ENCODE results near the gene TMPRSS11B.
"Not testable (repeated sequence)": the region's sequence is repeated elsewhere in the genome, so short reads cannot be mapped to it uniquely, and the experiment has no call there.

TMPRSS11B gene, protein sequence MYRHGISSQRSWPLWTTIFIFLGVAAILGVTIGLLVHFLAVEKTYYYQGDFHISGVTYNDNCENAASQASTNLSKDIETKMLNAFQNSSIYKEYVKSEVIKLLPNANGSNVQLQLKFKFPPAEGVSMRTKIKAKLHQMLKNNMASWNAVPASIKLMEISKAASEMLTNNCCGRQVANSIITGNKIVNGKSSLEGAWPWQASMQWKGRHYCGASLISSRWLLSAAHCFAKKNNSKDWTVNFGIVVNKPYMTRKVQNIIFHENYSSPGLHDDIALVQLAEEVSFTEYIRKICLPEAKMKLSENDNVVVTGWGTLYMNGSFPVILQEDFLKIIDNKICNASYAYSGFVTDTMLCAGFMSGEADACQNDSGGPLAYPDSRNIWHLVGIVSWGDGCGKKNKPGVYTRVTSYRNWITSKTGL

DNA sequence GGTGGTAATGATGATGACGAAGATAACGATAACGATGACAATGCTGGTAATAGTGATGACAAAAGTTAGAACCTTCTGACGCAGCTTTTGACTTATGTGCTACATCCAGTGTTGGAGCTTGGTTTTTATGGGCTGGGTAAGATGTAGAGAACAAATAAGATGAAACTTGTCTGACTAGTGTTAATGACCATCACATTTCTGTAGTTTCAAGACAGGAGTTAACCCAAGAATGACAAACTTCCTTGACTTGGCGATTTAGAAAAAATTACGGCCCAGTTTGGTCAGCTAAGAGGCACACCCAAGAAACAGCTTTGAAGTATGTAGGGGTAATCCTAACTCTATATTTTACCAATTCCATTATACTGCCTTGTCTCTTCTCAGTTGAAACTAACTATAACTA is at the start of gene TMPRSS11B:
Gene TMPRSS11B (minus strand): TSS at position 101 of the 400 bp plus-strand sequence. CDS start 136 bp downstream, outside the sequence.
- DNase-seq, result no peak

DNA sequence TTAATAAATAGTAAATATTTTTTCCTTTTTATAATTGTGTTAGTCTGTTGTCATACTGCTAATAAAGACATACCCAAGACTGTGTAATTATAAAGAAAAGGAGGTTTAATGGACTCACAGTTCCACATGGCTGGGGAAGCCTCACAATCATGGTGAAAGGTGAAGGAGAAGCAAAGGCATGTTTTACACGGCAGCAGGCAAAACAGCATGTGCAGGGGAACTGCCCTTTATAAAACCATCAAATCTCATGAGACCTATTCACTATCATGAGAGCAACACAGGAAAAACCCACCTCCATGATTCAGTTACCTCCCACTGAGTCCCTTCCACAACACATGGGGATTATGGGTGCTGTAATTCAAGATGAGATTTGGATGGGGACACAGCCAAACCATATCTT is 45.8 kb upstream of the TMPRSS11B start:
- no peak for DNase-seq

DNA sequence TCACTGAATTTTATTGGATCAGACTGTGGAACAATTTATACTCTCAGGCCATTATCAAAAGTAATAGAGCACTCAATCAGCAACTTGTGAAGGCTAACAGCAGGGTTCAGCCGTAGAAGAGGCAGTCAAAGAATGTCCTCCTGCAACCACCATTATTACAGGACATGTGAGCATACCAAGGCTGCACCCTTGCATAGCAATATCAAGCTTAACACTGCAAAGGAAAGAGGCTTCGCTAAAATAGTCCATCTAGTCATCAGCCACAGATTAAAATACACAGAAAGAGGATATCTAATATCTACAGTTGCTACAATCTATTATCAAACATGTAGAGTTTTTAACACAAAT is 42.9 kb upstream of the TMPRSS11B start:
- no peak for DNase-seq

DNA sequence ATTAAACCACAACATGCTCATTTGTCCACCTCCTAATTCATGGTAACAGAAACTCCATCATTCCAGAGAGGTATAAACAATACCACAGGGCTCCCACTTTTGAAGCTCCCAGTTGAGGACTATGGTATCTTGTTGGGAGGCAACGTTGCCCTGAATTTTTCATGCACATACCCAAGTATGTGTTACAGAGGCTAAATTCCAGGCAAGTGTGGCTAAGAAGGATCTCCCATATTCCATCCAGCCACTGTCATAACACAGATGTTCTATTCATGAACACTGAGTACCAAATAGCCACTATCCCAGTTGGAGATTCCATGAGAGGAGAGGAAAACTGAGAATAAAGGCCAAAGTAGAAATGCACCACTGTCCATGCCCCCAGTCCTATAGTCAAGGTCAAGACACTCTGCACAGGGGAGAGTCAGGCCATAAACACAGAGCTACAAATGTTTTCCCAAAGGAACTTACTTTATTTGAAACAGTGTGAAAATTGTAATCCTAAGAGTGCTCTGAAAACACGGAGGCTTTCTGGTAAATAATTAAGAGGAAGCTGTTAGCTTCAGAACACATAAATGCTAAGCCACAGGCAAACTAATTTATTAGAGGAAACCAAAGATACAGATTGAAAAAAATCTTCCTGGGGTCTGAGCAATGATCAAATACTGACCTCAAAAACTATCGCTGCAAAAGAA is 42.4 kb upstream of the TMPRSS11B start:
- DNase-seq, result no peak

DNA sequence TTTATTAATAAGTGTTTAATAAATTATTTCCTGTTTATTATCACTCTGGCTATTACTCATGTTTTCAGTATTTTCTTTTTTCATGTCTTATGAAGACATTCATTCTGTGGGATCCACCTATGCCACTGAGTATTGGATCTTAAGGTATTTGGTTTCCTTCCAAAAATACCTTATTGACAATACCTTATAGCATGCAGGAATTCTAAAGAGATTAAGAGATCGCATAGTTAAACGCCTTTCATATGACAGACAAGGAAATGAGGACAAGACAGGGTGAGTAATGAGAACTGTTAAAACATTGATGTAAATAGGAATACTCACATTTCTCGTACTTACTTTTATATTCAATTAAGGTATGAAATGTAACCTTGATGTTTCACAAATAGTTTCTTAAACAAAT is 38.2 kb upstream of the TMPRSS11B start:
- no peak for DNase-seq

DNA sequence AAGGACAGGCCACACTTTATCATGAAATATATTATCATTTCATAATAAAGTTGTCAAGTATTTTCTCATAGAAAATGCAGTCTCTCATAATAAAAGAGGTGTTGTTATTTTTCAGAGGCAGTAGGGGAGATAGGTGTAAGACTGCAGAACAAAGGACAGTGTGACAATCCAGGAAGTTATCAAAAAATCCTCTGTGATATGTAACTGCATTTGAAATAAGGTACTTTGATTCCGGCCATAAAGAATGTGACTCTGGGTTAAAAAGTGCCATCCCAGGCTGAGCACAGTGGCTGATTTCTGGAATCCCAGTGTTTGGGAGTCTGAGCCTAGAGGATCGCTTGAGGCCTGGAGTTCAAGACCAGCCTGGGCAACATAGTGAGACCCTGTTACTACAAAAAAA is 37.6 kb upstream of the TMPRSS11B start:
- no peak for DNase-seq

DNA sequence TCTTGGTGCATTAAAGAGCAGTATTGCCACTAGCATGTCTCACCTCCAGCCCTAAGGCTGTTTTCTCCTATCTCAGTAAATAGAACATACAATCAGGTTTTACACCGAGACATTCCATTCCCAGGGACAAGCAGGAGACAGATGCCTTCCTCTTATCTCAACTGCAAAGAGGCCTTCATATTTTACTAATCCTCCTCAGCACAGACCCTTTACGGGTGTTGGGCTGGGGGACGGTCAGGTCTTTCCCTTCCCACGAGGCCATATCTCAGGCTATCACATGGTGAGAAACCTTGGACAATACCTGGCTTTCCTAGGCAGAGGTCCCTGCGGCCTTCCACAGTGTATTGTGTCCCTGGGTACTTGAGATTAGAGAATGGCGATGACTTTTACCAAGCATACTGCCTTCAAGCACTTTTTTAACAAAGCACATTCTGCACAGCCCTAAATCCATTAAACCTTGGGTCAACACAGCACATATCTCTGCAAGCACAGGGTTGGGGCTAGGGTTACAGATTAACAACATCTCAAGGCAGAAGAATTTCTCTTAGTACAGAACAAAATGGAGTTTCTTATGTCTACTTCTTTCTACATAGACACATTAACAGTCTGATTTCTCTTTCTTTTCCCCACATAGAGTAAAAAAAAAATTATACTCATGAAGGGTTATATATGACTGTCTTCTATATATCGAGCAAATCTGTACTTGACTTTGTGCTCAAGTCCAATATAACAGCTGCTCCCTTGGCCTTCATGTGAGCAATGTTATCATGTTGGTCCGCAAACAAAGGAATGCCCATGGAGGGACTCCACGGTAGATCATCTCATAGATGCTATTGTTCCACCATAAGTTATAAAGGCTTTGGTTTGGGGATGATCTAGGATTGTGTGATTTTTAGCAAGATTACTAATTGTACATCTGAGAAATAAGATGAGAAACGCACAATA is 36.6 kb upstream of the TMPRSS11B start:
- DNase-seq, result not testable (repeated sequence)

DNA sequence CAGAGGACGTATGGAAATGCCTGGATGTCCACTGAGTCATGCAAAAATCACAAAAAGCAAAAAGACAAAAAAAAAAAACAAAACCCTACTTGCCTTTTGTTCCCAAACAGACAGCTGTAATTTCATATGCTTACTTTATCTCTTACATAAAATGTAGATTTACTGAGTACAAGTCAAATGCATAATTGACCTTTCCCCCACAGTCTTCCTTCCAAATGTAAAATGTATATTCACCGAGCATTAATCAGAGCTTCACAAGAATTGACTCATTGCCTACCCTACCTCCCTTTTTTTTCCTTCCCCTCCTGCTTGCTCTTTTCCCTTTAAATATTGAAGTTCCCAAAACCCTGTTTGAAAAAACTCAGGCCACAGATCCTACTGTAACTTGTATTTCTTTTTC is 32.5 kb upstream of the TMPRSS11B start:
- DNase-seq, result no peak

DNA sequence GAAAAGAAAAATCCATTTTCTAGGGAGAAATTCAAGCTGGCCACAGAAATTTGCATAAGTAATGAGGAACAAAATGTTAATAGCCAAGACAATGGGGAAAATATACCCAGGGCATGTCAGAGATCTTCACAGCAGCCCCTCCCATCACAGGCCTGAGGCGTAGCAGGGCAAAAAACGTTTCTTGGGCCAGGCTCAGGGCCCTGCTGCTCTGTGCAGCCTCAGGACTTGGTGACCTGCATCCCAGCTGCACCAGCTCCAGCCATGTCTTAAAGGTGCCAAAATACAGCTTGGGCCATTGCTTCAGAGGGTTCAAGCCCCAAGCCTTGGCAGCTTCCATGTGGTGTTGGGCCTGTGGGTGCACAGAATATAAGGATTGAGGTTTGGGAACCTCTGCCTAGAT is 32.1 kb upstream of the TMPRSS11B start:
- DNase-seq, result no peak

DNA sequence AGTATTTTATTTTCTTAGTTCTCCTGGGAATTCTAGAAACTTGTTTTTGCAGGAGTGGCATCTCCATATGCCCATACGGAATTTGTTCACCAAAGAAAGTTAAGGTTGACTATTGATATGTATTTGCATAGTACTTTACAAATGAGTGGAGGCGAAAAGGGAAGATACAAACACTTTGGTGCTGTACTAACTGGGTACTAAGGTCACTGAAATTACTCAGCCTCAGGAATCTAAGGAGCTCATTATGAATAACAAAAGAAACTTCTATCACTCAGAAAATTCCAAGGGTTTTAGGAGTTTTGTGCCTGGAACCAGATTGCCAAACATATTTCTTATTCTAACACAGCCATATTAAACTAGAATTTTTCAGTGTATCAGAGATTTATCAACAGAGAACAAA is 27.4 kb upstream of the TMPRSS11B start:
- no peak for DNase-seq

DNA sequence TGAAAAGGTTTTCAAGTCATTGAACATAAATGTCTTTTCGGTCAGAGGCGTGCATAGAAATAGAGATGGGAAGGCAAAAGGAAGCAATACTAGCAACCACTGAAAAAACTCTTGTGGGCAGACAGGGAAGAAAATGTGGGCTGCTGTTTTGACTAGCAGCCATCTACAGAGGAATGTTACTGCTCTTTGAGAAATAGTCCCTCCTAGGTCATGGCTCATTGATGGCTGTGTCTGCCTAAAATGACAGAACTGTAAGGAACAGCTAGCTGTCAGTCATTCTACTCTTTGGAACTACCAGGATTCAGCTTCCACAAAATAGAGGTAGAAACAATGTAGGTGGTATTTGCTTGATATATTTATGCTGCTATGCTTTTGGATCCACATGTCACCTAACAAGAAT is 26.9 kb upstream of the TMPRSS11B start:
- DNase-seq, result no peak

DNA sequence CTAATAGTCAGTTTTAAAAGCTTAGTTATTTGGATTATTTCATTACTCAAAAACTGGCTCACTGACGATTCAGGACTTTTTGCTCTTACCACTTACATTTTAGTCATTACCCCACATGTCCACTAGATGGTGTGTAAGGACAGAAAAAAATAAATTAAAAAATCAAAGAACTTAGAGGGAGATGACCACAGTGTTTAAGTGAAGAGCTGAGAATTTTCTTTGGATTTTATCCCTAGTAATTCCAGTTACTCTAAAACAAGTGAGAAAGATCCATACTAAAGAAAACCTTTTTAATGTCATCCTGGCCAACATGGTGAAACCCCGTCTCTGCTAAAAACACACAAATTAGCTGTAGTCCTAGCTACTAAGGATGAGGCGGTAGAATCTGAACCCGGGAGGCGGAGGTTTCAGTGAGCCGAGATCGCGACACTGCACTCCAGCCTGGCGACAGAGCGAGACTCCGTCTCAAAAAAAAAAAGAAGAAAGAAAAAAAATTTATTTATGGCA is 26.4 kb upstream of the TMPRSS11B start:
- peak; percentile 6 to 12 for DNase-seq

DNA sequence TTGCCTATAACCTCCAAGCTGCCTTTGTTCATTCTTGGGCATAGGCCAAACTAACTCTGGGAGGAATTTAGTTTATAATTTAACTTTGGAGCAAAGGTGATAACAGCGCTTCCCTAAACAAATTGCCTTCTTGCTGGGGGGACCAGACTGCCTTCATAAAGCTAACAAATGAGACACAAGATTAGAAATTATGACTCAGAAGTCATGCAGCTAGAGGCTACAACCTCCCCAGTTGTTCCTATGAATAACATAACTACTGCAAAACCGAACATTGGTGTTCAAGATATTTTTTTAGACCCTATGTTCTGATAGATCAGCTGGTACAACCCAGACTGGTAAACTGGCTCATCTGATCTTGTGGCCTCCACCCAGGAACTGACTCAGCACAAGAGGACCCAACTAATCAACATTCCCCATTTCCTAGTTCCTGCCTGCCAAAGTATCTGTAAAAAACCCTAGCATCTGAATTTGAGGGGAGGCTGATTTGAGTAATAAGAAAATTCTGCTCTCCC is 22.0 kb upstream of the TMPRSS11B start:
- DNase-seq, result no peak

DNA sequence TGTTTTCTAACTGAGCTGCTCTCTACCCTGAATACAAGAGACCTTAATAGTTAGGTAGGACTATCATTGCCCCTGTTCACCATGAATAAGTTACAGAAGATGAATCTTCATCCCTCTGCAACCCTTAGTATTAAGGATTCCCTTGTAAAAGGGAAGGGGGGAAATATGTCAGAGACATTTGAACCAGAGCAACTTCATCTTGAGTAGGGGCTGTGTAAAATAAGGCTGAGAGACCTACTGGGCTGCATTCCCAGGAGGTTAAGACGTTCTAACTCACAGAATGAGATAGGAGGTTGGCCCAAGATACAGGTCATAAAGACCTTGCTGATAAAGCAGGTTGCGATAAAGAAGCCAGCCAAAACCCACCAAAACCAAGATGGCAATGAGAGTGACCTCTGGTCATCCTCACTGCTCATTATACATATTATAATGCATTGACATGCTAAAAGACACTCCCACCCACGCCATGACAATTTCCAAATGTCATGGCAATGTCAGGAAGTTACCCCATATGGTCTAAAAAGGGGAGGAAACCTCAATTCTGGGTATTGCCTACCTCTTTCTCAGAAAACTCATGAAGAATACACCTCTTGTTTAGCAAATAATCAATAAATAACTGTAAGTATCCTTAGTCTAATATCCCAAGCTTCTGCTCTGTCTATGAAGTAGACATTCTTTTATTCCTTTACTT is 19.5 kb upstream of the TMPRSS11B start:
- no peak for DNase-seq

DNA sequence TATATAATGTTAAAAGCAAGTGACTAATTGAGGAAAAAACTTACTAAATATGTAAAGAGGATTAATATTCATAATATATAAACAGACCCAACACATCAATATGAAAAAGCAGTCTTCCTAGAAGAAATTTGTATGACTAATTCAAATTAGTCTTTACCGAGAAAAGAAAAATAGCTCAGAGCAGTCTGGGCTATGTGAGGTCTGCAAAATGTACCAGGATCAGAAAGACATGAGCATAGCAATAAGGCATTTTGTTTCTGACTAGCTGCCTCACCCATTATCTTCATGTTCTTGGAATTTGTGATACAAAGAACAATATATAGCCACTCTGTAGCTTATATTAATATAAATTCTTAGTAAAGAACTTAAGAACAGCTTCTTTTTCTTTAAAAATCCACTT is 13.7 kb upstream of the TMPRSS11B start:
- DNase-seq, result no peak

DNA sequence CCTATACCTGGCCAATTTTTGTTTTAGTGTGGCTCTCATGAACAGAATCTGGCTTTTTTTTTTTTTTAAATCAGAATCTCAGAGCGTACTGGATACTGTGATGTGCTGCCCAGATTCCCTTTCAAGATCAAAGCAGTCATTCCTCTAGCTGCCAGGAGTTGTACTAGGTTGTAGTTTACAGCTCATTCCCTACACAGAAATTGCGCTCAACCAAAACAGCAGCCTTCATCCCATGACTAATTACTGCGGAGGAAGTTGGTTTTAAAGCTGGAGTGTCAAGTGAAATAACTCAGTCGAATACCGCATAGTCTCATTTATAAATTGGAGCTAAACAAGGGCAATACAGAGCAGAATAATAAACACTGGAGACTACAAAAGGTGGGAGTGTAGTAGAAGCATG is 12.2 kb upstream of the TMPRSS11B start:
- no peak for DNase-seq

DNA sequence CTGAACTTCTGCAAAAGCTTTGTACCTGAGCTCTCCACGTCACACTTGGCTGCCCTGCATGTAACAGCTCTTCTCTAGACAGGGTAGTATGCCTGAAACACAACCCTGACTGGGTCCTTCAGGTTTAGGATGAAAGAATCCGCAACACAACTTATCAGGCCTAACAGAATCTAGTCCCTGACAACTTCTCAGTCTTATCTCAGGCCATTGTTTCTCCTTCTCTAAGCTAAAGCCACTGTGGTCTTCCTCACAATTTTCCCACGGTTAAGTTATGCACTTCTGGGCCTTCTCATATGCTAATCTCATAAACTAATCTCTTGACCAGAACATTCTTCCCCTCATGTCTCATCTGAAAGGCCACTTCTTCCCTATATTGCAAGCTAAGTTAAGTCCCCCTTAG is 10.8 kb upstream of the TMPRSS11B start:
- no peak for DNase-seq

DNA sequence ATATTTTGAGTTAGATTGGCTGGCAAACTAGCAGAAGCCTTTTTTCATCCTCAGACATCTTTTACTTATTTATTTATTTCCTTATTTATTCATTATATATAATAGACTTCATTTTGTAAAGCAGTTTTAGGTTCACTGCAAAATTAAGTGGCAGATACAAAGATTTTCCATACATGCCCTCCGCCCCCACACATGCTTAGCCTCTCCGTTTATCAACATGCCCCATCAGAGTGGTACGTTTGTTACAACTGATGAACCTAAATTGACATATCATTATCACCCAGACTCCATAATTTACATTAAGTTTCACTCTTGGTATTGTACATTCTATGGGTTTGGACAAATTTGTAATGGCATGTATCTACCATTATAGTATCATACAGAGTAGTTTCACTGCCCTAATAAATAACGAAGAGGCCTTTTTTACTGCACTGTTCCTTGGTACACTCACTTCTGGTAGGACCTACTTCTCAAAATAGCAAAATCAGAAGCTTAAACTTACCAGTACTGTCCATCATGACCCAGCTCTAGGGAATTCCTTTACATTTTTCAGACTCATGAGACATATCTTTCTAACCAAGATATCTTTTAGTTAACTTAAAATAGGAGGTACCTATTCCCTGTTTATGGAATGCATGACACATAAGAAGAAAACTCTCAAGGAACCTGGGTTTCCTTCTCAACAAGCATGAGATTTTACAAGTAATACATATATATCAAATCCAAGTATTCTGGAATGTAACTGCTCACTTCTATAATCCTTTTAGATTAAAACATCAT is 4.8 kb upstream of the TMPRSS11B start:
- no peak for DNase-seq

DNA sequence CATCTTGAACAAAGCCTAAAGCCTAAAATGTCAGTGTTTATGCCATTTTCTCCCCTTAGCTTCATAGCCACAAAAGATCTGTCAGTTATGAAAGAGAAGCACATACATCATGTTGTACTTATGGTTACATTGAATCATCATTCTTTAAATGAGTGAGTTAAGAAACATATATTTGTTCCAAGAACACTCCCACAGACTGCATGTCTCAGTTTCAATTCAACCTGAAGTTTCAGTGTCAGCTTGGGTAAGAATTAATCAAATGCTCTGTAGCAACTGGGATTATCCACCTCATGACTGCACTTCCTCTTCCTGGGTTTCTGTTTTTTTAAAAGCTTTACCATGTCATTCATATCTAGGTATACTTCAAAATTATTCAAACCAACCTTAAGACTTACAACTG is 3.9 kb upstream of the TMPRSS11B start:
- DNase-seq, result no peak

DNA sequence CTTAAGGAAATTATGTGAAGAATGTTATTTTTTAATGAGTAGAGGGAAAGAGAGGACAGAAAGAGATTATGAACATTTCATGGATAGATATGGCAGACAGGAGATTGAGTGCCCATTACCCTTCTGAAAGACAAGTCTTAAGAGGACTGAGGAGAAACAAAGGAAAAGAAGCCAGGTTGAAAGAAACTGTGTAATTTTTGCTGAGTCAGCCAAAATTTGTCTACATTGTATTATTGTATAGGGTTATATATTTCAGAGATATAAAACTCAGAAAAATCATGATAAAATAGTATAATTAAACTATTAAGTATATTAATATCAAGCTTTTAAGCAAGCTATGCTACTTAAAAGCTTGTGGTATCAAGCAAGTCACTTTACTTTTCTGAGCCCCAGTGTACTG is 4.9 kb downstream of the TMPRSS11B start:
- no peak for DNase-seq

DNA sequence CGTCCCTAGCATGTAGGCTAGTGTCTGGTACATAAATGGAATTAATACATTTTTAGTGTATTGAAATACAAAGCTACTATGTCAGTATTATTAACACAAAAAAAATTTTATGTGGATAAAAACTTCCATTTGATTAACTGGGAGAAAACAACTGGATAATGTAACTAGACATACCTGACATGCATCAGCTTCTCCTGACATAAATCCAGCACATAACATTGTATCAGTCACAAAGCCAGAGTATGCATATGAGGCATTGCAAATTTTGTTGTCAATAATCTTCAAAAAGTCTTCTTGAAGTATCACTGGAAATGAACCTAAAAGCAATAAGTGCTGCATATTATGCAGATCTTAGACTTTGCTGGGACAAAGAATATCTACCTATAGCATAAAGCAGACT is 16.9 kb downstream of the TMPRSS11B start:
- DNase-seq, result no peak

DNA sequence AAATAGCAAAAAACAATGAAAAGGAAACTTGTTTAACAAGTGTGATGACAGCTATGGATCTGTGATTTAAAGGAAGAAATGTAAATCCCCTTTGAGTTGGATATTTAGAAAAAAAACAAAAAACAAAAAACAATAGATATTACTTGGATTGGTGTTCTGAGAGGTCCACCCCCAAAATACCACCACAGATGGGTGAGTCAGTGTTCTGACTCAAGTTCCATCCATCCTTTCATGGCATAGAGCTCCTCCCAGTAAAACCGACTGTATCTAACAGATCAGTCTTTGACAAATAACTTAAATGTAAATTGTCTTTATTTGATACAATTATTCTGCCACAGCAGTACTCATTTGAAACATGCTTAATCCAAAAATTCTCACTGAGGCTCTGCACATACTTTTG is 27.4 kb downstream of the TMPRSS11B start:
- no peak for DNase-seq

Measured in NCI-H2081 (cell line).